Tibial nerve (tissue), 4 donors: ENCODE measurements around the gene PCDHA11. TPM values are rescaled to one million over a fixed set of nuclear protein-coding genes. Genes with fewer than 3 reads are reported as not detected.
A peak's percentile ranks its signal among the peaks of the same experiment; 100 is the strongest.
"Not testable (repeated sequence)": the region's sequence is repeated elsewhere in the genome, so short reads cannot be mapped to it uniquely, and the experiment has no call there.

Source experiments
- DNase-seq, 2 donors: peaks; one replicate each; pipeline ENCODE4 v3.0.0-alpha.2; 2019; ENCODE audit warnings: low spot score in 2 of 2
- H3K27ac ChIP-seq, 4 donors: fragments of 200-600 bp; sonication (generic) in 3 of 4; one replicate each; pipeline ENCODE4 v1.5.1; 2017 to 2019; ENCODE audit warnings: mild to moderate bottlenecking in 1 of 4
- H3K27me3 ChIP-seq, 2 donors: fragments of 200-600 bp; sonication (generic) in 1 of 2; one replicate each; pipeline versions ENCODE4 v1.5.1 to v1.6.0; 2017 to 2019
- H3K36me3 ChIP-seq, 3 donors: fragments of 200-600 bp; sonication (generic); one replicate each; pipeline ENCODE4 v1.5.1; 2018 to 2019
- H3K4me1 ChIP-seq, 4 donors: fragments of 200-600 bp; sonication (generic) in 3 of 4; one replicate each; pipeline ENCODE4 v1.5.1; 2017 to 2019
- H3K4me3 ChIP-seq, 4 donors: fragments of 200-600 bp; sonication (generic) in 3 of 4; one replicate each; pipeline ENCODE4 v1.5.1; 2017 to 2019; ENCODE audit warnings: mild to moderate bottlenecking in 1 of 4, moderate library complexity in 1 of 4
- H3K9me3 ChIP-seq, 4 donors: fragments of 200-600 bp; sonication (generic) in 3 of 4; one replicate each; pipeline ENCODE4 v1.5.1; 2017 to 2019
- CTCF ChIP-seq, 5 experiments: fragments of 200-600 bp in 3 of 5; fragments of 450-650 bp in 2 of 5; sonication (generic) in 3 of 5; IDR thresholded peaks; one replicate each; pipeline ENCODE4 v1.5.1; 2016 to 2019; ENCODE audit warnings: antibody characterized with exemption in 5 of 5, mild to moderate bottlenecking in 3 of 5, moderate library complexity in 2 of 5
- EP300 ChIP-seq, 2 donors: sonication (generic); formaldehyde crosslinking; IDR thresholded peaks; one replicate each; pipeline ENCODE4 v1.6.1; 2017; ENCODE audit warnings: antibody characterized with exemption in 2 of 2, mild to moderate bottlenecking in 1 of 2
- POLR2A ChIP-seq, 2 donors: fragments of 450-650 bp; IDR thresholded peaks; one replicate each; pipeline ENCODE4 v1.6.1; 2017; ENCODE audit warnings: antibody characterized with exemption in 2 of 2, mild to moderate bottlenecking in 2 of 2, moderate library complexity in 2 of 2
- WGBS, 2 donors: methylation state at CpG; one replicate each; pipeline ENCODE4 v1.1.5; 2018; 5-methylcytosine and 5-hydroxymethylcytosine counted together
- total RNA-seq, 4 donors: library from RNA; depleted of rRNA; stranded (reverse); fragments of >200 nt; gene quantifications; one replicate each; pipeline ENCODE4 v1.1.0, GENCODE V29; 2016

PCDHA11 gene
- total RNA-seq, 4 donors from 2014 or later: 0.60 to 1.3 (median 0.91) TPM

DNA sequence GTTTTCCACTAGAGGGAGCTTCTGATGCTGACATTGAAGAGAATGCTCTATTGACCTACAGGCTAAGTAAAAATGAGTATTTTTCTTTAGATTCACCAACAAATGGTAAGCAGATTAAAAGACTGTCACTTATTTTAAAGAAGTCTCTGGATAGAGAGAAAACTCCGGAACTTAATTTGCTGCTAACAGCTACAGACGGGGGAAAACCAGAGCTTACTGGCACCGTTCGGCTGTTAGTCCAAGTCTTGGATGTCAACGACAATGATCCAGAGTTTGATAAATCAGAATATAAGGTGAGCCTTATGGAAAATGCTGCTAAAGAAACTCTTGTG, 764 bp downstream of the PCDHA11 start:
- no peaks in the 10 kb centered on the region for H3K4me1 ChIP-seq
- H3K27ac ChIP-seq: no peak overlapping the region
- no peaks in the 10 kb centered on the region for H3K27me3 ChIP-seq
- DNase-seq: no peak
- TF ChIP-seq CTCF (IDR thresholded peaks at IDR 0.05): no peak
- TF ChIP-seq POLR2A (IDR thresholded peaks at IDR 0.05): no peak
- no peak for TF ChIP-seq EP300 (IDR thresholded peaks at IDR 0.05)
- 63 to 67% methylated on average over 5 of the region's 5 CpGs for WGBS, 2 donors
- H3K9me3 ChIP-seq: peaks cover 0 to 47% (median 3%) of the 10 kb centered on the region in 4 donors
- H3K36me3 ChIP-seq: no peaks in the 10 kb centered on the region
- H3K4me3 ChIP-seq: peak overlapping the region in 1 of 4 donors; percentile 37

GRCh38 chr5:140870221-140871201, 1.8 kb downstream of the PCDHA11 start:
- H3K9me3 ChIP-seq: peaks cover 0 to 48% (median 4%) of the 10 kb centered on the region in 4 donors
- WGBS, 2 donors: 45 to 56% methylated on average over 83 to 110 of the region's 114 CpGs
- no peaks in the 10 kb centered on the region for H3K36me3 ChIP-seq
- TF ChIP-seq EP300 (IDR thresholded peaks at IDR 0.05) (no peak), POLR2A (IDR thresholded peaks at IDR 0.05) (no peak), CTCF (IDR thresholded peaks at IDR 0.05) (no peak)
- H3K27me3 ChIP-seq: no peaks in the 10 kb centered on the region
- no peak for DNase-seq
- no peak overlapping the region for H3K27ac ChIP-seq
- no peak overlapping the region for H3K4me3 ChIP-seq
- no peaks in the 10 kb centered on the region for H3K4me1 ChIP-seq

DNA sequence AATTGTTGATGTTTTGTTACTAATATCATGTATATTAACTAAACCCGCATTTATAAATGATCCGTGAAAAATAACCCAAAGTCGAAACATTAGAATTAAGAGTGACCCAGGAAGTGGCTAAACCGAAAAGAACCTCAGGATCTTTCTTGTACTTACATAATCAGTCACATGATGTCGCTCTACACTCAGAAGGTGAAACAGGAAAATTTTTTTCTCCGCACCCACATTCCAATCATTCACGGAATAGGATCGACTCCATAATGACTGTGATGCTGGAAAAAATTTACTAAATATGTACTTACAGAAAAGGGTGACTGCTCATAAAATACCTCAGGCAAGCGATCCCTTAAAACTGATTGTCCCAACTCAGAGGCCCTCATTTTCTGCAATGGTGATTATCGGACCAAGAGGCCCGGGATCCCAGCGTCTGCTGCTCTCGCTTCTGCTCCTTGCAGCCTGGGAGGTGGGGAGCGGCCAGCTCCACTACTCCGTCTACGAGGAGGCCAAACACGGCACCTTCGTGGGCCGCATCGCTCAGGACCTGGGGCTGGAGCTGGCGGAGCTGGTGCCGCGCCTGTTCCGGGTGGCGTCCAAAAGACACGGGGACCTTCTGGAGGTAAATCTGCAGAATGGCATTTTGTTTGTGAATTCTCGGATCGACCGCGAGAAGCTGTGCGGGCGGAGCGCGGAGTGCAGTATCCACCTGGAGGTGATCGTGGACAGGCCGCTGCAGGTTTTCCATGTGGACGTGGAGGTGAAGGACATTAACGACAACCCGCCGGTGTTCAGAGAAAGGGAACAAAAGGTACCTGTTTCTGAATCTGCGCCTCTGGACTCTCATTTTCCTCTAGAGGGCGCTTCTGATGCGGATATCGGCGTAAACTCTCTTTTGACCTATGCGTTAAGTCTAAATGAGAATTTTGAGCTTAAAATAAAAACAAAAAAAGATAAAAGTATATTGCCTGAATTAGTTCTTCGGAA, 6.6 kb downstream of the PCDHA11 start, which contains the start of gene PCDHA12:
TSS of gene PCDHA12 (plus strand) at position 224 of the 981 bp plus-strand sequence. CDS start at position 389, 165 bp downstream.
- 17 to 18% methylated on average over 47 of the region's 47 CpGs for WGBS, 2 donors
- H3K36me3 ChIP-seq: no peaks in the 10 kb centered on the region
- peaks cover 0 to 47% (median 8%) of the 10 kb centered on the region in 4 donors for H3K9me3 ChIP-seq
- H3K27me3 ChIP-seq: no peaks in the 10 kb centered on the region
- H3K27ac ChIP-seq: no peak within 1 kb of the TSS
- no peak for DNase-seq
- H3K4me1 ChIP-seq: no peaks in the 10 kb centered on the region
- TF ChIP-seq EP300 (IDR thresholded peaks at IDR 0.05) (no peak), POLR2A (IDR thresholded peaks at IDR 0.05) (no peak), CTCF (IDR thresholded peaks at IDR 0.05) (no peak)
- H3K4me3 ChIP-seq: peak within 1 kb of the TSS in 1 of 4 donors; percentile 39

DNA sequence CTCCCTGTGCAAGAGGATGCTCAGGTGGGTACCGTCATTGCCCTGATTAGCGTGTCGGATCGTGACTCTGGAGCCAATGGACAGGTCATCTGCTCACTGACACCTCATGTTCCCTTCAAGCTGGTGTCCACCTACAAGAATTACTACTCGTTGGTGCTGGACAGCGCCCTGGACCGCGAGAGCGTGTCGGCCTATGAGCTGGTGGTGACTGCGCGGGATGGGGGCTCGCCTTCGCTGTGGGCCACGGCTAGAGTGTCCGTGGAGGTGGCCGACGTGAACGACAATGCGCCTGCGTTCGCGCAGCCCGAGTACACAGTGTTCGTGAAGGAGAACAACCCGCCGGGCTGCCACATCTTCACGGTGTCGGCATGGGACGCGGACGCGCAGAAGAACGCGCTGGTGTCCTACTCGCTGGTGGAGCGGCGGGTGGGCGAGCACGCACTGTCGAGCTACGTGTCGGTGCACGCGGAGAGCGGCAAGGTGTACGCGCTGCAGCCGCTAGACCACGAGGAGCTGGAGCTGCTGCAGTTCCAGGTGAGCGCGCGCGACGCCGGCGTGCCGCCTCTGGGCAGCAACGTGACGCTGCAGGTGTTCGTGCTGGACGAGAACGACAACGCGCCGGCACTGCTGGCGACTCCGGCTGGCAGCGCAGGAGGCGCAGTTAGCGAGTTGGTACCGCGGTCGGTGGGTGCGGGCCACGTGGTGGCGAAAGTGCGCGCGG, 7.9 kb downstream of the PCDHA11 start:
- not testable (repeated sequence) for H3K36me3 ChIP-seq, H3K27me3 ChIP-seq, DNase-seq, H3K27ac ChIP-seq, H3K4me1 ChIP-seq, H3K4me3 ChIP-seq
- 49 to 52% methylated on average over 43 to 67 of the region's 80 CpGs for WGBS, 2 donors
- peaks cover 0 to 47% (median 9%) of the 10 kb centered on the region in 4 donors for H3K9me3 ChIP-seq

GRCh38 chr5:140877262-140877581, 8.5 kb downstream of the PCDHA11 start:
- H3K27ac ChIP-seq: no peak overlapping the region
- TF ChIP-seq CTCF (IDR thresholded peaks at IDR 0.05) (no peak), EP300 (IDR thresholded peaks at IDR 0.05) (no peak)
- 49 to 54% methylated on average over 3 to 21 of the region's 37 CpGs for WGBS, 2 donors
- no peaks in the 10 kb centered on the region for H3K27me3 ChIP-seq
- peaks cover 0 to 51% (median 11%) of the 10 kb centered on the region in 4 donors for H3K9me3 ChIP-seq
- no peaks in the 10 kb centered on the region for H3K36me3 ChIP-seq
- no peaks in the 10 kb centered on the region for H3K4me1 ChIP-seq
- H3K4me3 ChIP-seq: no peak overlapping the region
- no peak for DNase-seq
